ENCODE results near the gene SCFD2. TPM values are rescaled to one million over a fixed set of nuclear protein-coding genes. Genes with fewer than 3 reads are reported as not detected.

SCFD2 gene
- polyA plus RNA-seq, 1 of the 3 experiments (the other 2 are of a cell fraction) = 14.1 TPM

GRCh38 chr4:53040851-53041250 lies 325.0 kb downstream of the SCFD2 start:
- Histone ChIP-seq H3K27me3 (ENCODE audit: insufficient read depth) (no peaks in the 10 kb centered on the region), H3K4me1 (ENCODE audit: control insufficient read depth in 1 of 2, insufficient read depth in 2 of 2, low read depth in 1 of 2, low read length in 1 of 2) (peaks cover 5 to 20% of the 10 kb centered on the region in 2 experiments; a peak in 3 of 4 replicates), H3K36me3 (replicated peaks in 1 of 2; ENCODE audit: control insufficient read depth in 1 of 2, insufficient read depth in 2 of 2, low read length in 1 of 2) (no peaks in the 10 kb centered on the region), H2AFZ (ENCODE audit: low read depth) (no peak overlapping the region), H3K4me3 (ENCODE audit: low read depth in 2 of 2, low read length in 1 of 2) (no peak overlapping the region), H3K27ac (ENCODE audit: low read depth in 2 of 2, low read length in 1 of 2) (peak overlapping the region in 1 of 2 experiments; percentile 58; a peak in 2 of 4 replicates), H3K4me2 (no peak overlapping the region), H3K9ac (no peak overlapping the region), H3K9me3 (no peaks in the 10 kb centered on the region), H3K9me2 (no peaks in the 10 kb centered on the region), H3F3A (replicated peaks; ENCODE audit: insufficient read depth) (no peaks in the 10 kb centered on the region), H4K20me1 (ENCODE audit: insufficient read depth) (no peaks in the 10 kb centered on the region), H3K79me2 (ENCODE audit: insufficient read depth) (no peaks in the 10 kb centered on the region)
- 68% methylated on average over 2 of the region's 2 CpGs for WGBS (ENCODE audit: low lambda C conversion rate)
- DNase-seq = no peak
- CTCF ChIA-PET = interaction anchor here (10.1 kb wide), 1 partner anchor 26 kb away, joined by 108 read pairs; no protein-coding TSS in a partner anchor
- TF ChIP-seq GABPA (IDR thresholded peaks at IDR 0.05; ENCODE audit: low read depth) (no peak), EZH2phosphoT487 (IDR thresholded peaks at IDR 0.05; ENCODE audit: borderline replicate concordance, low read depth) (no peak), RAD21 (IDR thresholded peaks at IDR 0.05; ENCODE audit: low read length) (no peak), RXRA (IDR thresholded peaks at IDR 0.05; ENCODE audit: borderline replicate concordance, low read depth) (no peak), MAX (IDR thresholded peaks at IDR 0.05; ENCODE audit: low read depth) (no peak), CHD2 (IDR thresholded peaks at IDR 0.05; ENCODE audit: low read length, partially characterized antibody) (no peak), NFIC (IDR thresholded peaks at IDR 0.05; ENCODE audit: borderline replicate concordance) (no peak), JUND (IDR thresholded peaks at IDR 0.05) (no peak)
- TF ChIP-seq, protein P1, sequence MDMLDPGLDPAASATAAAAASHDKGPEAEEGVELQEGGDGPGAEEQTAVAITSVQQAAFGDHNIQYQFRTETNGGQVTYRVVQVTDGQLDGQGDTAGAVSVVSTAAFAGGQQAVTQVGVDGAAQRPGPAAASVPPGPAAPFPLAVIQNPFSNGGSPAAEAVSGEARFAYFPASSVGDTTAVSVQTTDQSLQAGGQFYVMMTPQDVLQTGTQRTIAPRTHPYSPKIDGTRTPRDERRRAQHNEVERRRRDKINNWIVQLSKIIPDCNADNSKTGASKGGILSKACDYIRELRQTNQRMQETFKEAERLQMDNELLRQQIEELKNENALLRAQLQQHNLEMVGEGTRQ (IDR thresholded peaks at IDR 0.05; ENCODE audit: borderline replicate concordance, low read depth, low read length) = no peak
- POLR2A ChIA-PET = no interaction called here

GRCh38 chr4:53040459-53040815 lies 325.4 kb downstream of the SCFD2 start:
- Histone ChIP-seq H3K4me1 (ENCODE audit: control insufficient read depth in 1 of 2, insufficient read depth in 2 of 2, low read depth in 1 of 2, low read length in 1 of 2) (peaks cover 5 to 20% of the 10 kb centered on the region in 2 experiments; a peak in 3 of 4 replicates), H3K9me2 (no peaks in the 10 kb centered on the region), H3K27ac (ENCODE audit: low read depth in 2 of 2, low read length in 1 of 2) (peak overlapping the region in 1 of 2 experiments; percentile 58; a peak in 2 of 4 replicates), H3K36me3 (replicated peaks in 1 of 2; ENCODE audit: control insufficient read depth in 1 of 2, insufficient read depth in 2 of 2, low read length in 1 of 2) (no peaks in the 10 kb centered on the region), H3K27me3 (ENCODE audit: insufficient read depth) (no peaks in the 10 kb centered on the region), H4K20me1 (ENCODE audit: insufficient read depth) (no peaks in the 10 kb centered on the region), H3K9ac (no peak overlapping the region), H3K4me3 (ENCODE audit: low read depth in 2 of 2, low read length in 1 of 2) (no peak overlapping the region), H3K79me2 (ENCODE audit: insufficient read depth) (no peaks in the 10 kb centered on the region), H2AFZ (ENCODE audit: low read depth) (no peak overlapping the region), H3F3A (replicated peaks; ENCODE audit: insufficient read depth) (no peaks in the 10 kb centered on the region), H3K9me3 (no peaks in the 10 kb centered on the region), H3K4me2 (no peak overlapping the region)
- 69% methylated on average over 2 of the region's 2 CpGs for whole genome bisulfite sequencing (ENCODE audit: low lambda C conversion rate)
- TF ChIP-seq TEAD4 (IDR thresholded peaks at IDR 0.05; ENCODE audit: borderline replicate concordance, insufficient read depth) (no peak), GATA2 (CRISPR knock-in tag; IDR thresholded peaks at IDR 0.05) (no peak), RXRA (IDR thresholded peaks at IDR 0.05; ENCODE audit: borderline replicate concordance, low read depth) (no peak), TCF12 (IDR thresholded peaks at IDR 0.05) (no peak), EZH2phosphoT487 (IDR thresholded peaks at IDR 0.05; ENCODE audit: borderline replicate concordance, low read depth) (no peak), MAX (IDR thresholded peaks at IDR 0.05; ENCODE audit: low read depth) (no peak), ELF1 (IDR thresholded peaks at IDR 0.05) (no peak), EP300 (IDR thresholded peaks at IDR 0.05; ENCODE audit: borderline replicate concordance in 1 of 2, low read depth in 1 of 2, low read length in 1 of 2) (no peak), FOXJ3 (CRISPR knock-in tag; IDR thresholded peaks at IDR 0.05) (no peak), USF1 (IDR thresholded peaks at IDR 0.05; ENCODE audit: borderline replicate concordance, low read depth) (no peak), RFX5 (IDR thresholded peaks at IDR 0.05; ENCODE audit: low read length) (no peak), NRF1 (IDR thresholded peaks at IDR 0.05; ENCODE audit: low read depth, low read length) (no peak), CHD2 (IDR thresholded peaks at IDR 0.05; ENCODE audit: low read length, partially characterized antibody) (no peak), SIN3A (IDR thresholded peaks at IDR 0.05; ENCODE audit: borderline replicate concordance, low read depth, low read length) (no peak), TAF1 (IDR thresholded peaks at IDR 0.05; ENCODE audit: borderline replicate concordance, low read depth, low read length) (no peak), NFIC (IDR thresholded peaks at IDR 0.05; ENCODE audit: borderline replicate concordance) (no peak)
- ChIA-PET POLR2A (no interaction called here), CTCF (interaction anchor here (2.2 kb wide), 1 partner anchor 9 kb away, joined by 8 read pairs; no protein-coding TSS in a partner anchor)
- no peak for DNase-seq
